Prostate gland (tissue), 2 donors: Measurements from ENCODE around the gene SPNS2.

ENCODE experiments used
- CTCF ChIP-seq, 4 experiments: fragments of 200-600 bp in 2 of 4; fragments of 450-650 bp in 2 of 4; sonication (generic) in 2 of 4; IDR thresholded peaks; 1 replicate in 3 of 4; 2 replicates in 1 of 4; pipeline ENCODE4 v1.5.1; 2016 to 2019; ENCODE audit warnings: antibody characterized with exemption in 4 of 4, mild to moderate bottlenecking in 2 of 4, moderate library complexity in 2 of 4
- POLR2A ChIP-seq: fragments of 450-650 bp; IDR thresholded peaks from one replicate; pipeline ENCODE4 v1.6.1; 2016; ENCODE audit warnings: antibody characterized with exemption, mild to moderate bottlenecking

GRCh38 chr17:4482338-4483011, 16.2 kb upstream of the SPNS2 start:
- TF ChIP-seq CTCF (IDR thresholded peaks at IDR 0.05) (no peak), POLR2A (no peak)
